ENCODE measurements around the gene KDM4B. TPM values are rescaled to one million over a fixed set of nuclear protein-coding genes. Genes with fewer than 3 reads are reported as not detected.
A peak's percentile ranks its signal among the peaks of the same experiment; 100 is the strongest.

KDM4B gene
- total and polyA plus RNA-seq, 12 donors, result 12.4 to 35.8 (median 30.3) TPM

- ATAC-seq (peak in 7 of 8 donors; percentile 17 to 75 (median 38)), DNase-seq (no peak)
- Histone ChIP-seq H3K4me3 (no peak overlapping the region), H3K9me3 (peaks cover 0 to 7% (median 0%) of the 10 kb centered on the region in 11 donors), H3K4me1 (peaks cover 0 to 3% (median 0%) of the 10 kb centered on the region in 9 donors), H3K27me3 (no peaks in the 10 kb centered on the region), H3K27ac (no peak overlapping the region), H3K36me3 (no peaks in the 10 kb centered on the region)
- no peak for TF ChIP-seq CTCF (IDR thresholded peaks at IDR 0.05)
- intact Hi-C loops (cut with DNase I), result no loop called here
- WGBS, 2 donors, result 68 to 70% methylated on average over 8 of the region's 8 CpGs
These were observed 204.1 kb downstream of the KDM4B start for GRCh38 chr19:5172859-5173630.

- TF ChIP-seq CTCF (IDR thresholded peaks at IDR 0.05), result no peak
- intact Hi-C loops (cut with DNase I), result no loop called here
- Histone ChIP-seq H3K4me3 (no peak overlapping the region), H3K27me3 (no peaks in the 10 kb centered on the region), H3K36me3 (no peaks in the 10 kb centered on the region), H3K4me1 (peaks cover 0 to 3% (median 0%) of the 10 kb centered on the region in 9 donors), H3K9me3 (peaks cover 0 to 6% (median 0%) of the 10 kb centered on the region in 11 donors), H3K27ac (no peak overlapping the region)
- ATAC-seq, result no peak
- WGBS, 2 donors, result 74 to 79% methylated on average over 12 of the region's 12 CpGs
- DNase-seq, result no peak
These were observed 205.1 kb downstream of the KDM4B start for GRCh38 chr19:5173993-5174392.

- intact Hi-C loops (cut with DNase I), result no loop called here
- no peak for TF ChIP-seq CTCF (IDR thresholded peaks at IDR 0.05)
- peaks cover 0 to 3% (median 0%) of the 10 kb centered on the region in 11 donors for H3K9me3 ChIP-seq
- H3K4me3 ChIP-seq, result no peak overlapping the region
- H3K36me3 ChIP-seq, result no peaks in the 10 kb centered on the region
- ATAC-seq, result no peak
- H3K4me1 ChIP-seq, result peaks cover 0 to under 1% (median 0%) of the 10 kb centered on the region in 9 donors
- H3K27me3 ChIP-seq, result peaks cover 0 to 6% (median 0%) of the 10 kb centered on the region in 7 donors
- no peak for DNase-seq
- 71 to 79% methylated on average over 19 of the region's 19 CpGs for WGBS, 2 donors
- H3K27ac ChIP-seq, result no peak overlapping the region
These were observed 209.0 kb downstream of the KDM4B start for GRCh38 chr19:5177745-5178450.

DNA sequence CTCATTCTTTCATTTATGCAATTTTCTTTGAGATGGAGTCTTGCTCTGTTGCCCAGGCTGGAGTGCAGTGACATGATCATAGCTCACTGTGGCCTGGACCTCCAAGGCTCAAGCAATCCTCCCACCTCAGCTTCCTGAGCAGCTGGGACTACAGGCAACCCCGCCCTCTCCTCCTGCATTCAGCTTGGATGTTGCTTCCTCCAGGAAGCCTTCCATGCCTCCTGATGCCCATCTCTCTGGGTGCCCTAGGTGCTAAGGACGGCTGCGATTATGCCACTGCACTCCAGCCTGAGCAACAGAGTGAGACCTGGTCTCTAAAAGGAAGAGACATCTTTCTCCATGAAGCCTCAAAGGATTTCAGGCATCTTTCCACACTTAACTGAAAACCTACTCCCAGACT lies 209.9 kb downstream of the KDM4B start:
- Histone ChIP-seq H3K27ac (no peak overlapping the region), H3K4me3 (no peak overlapping the region), H3K9me3 (peaks cover 0 to 3% (median 0%) of the 10 kb centered on the region in 11 donors), H3K36me3 (no peaks in the 10 kb centered on the region), H3K4me1 (no peaks in the 10 kb centered on the region), H3K27me3 (peaks cover 0 to 6% (median 0%) of the 10 kb centered on the region in 7 donors)
- WGBS, 2 donors, result 94 to 96% methylated on average over 3 of the region's 3 CpGs
- DNase-seq (no peak), ATAC-seq (no peak)
- intact Hi-C loops (cut with DNase I), result no loop called here
- no peak for TF ChIP-seq CTCF (IDR thresholded peaks at IDR 0.05)

Measured in heart right ventricle (tissue), 16 donors.